ENCODE data around the gene TRAF1.

Gene TRAF1

GRCh38 chr9:120859361-120859760 is 67.2 kb downstream of the TRAF1 start:
- no peak overlapping the region for H3K27ac ChIP-seq (ENCODE audit: low read length)
- no peak overlapping the region for H3K4me3 ChIP-seq (ENCODE audit: low read length)
- peaks cover 24% of the 10 kb centered on the region; the same call in 1 of the 2 replicates for H3K36me3 ChIP-seq (ENCODE audit: insufficient read depth, low read depth, low read length)

GRCh38 chr9:120857902-120858301 is 68.7 kb downstream of the TRAF1 start:
- Histone ChIP-seq H3K27ac (ENCODE audit: low read length) (no peak overlapping the region), H3K27me3 (ENCODE audit: insufficient read depth, low read length) (no peaks in the 10 kb centered on the region), H3K4me1 (ENCODE audit: insufficient read depth, low read length) (peaks cover 2% of the 10 kb centered on the region; the same call in 1 of the 2 replicates), H3K9ac (ENCODE audit: low read depth, low read length) (no peak overlapping the region), H3K36me3 (ENCODE audit: insufficient read depth, low read depth, low read length) (peaks cover 24% of the 10 kb centered on the region; the same call in 1 of the 2 replicates), H3K9me3 (ENCODE audit: insufficient read depth, low read depth, low read length) (no peaks in the 10 kb centered on the region), H3K4me3 (ENCODE audit: low read length) (no peak overlapping the region)

More at GRCh38 chr9:120859361-120859760, 67.2 kb downstream of the TRAF1 start:
- Histone ChIP-seq H3K27me3 (ENCODE audit: insufficient read depth, low read length) (no peaks in the 10 kb centered on the region), H3K9me3 (ENCODE audit: insufficient read depth, low read depth, low read length) (no peaks in the 10 kb centered on the region), H3K9ac (ENCODE audit: low read depth, low read length) (no peak overlapping the region), H3K4me1 (ENCODE audit: insufficient read depth, low read length) (no peaks in the 10 kb centered on the region)

GRCh38 chr9:120857481-120857880 is 69.1 kb downstream of the TRAF1 start:
- Histone ChIP-seq H3K27me3 (ENCODE audit: insufficient read depth, low read length) (no peaks in the 10 kb centered on the region), H3K9ac (ENCODE audit: low read depth, low read length) (no peak overlapping the region), H3K4me1 (ENCODE audit: insufficient read depth, low read length) (peaks cover 7% of the 10 kb centered on the region; the same call in 1 of the 2 replicates), H3K9me3 (ENCODE audit: insufficient read depth, low read depth, low read length) (no peaks in the 10 kb centered on the region), H3K27ac (ENCODE audit: low read length) (no peak overlapping the region), H3K4me3 (ENCODE audit: low read length) (no peak overlapping the region), H3K36me3 (ENCODE audit: insufficient read depth, low read depth, low read length) (peaks cover 21% of the 10 kb centered on the region; the same call in 1 of the 2 replicates)

GRCh38 chr9:120856700-120857099 is 69.9 kb downstream of the TRAF1 start:
- H3K4me3 ChIP-seq (ENCODE audit: low read length): no peak overlapping the region
- no peaks in the 10 kb centered on the region for H3K9me3 ChIP-seq (ENCODE audit: insufficient read depth, low read depth, low read length)
- H3K4me1 ChIP-seq (ENCODE audit: insufficient read depth, low read length): peaks cover 13% of the 10 kb centered on the region
- H3K9ac ChIP-seq (ENCODE audit: low read depth, low read length): no peak overlapping the region
- H3K27ac ChIP-seq (ENCODE audit: low read length): no peak overlapping the region
- H3K27me3 ChIP-seq (ENCODE audit: insufficient read depth, low read length): no peaks in the 10 kb centered on the region
- H3K36me3 ChIP-seq (ENCODE audit: insufficient read depth, low read depth, low read length): peaks cover 21% of the 10 kb centered on the region; the same call in 1 of the 2 replicates

GRCh38 chr9:120855827-120856670 is 70.5 kb downstream of the TRAF1 start:
- Histone ChIP-seq H3K9ac (ENCODE audit: low read depth, low read length) (no peak overlapping the region), H3K27me3 (ENCODE audit: insufficient read depth, low read length) (no peaks in the 10 kb centered on the region), H3K4me3 (ENCODE audit: low read length) (no peak overlapping the region), H3K9me3 (ENCODE audit: insufficient read depth, low read depth, low read length) (no peaks in the 10 kb centered on the region), H3K36me3 (ENCODE audit: insufficient read depth, low read depth, low read length) (peaks cover 21% of the 10 kb centered on the region), H3K4me1 (ENCODE audit: insufficient read depth, low read length) (peaks cover 17% of the 10 kb centered on the region), H3K27ac (ENCODE audit: low read length) (no peak overlapping the region)

- H3K9ac ChIP-seq (ENCODE audit: low read depth, low read length): no peak overlapping the region
- H3K36me3 ChIP-seq (ENCODE audit: insufficient read depth, low read depth, low read length): peaks cover 10% of the 10 kb centered on the region; the same call in 1 of the 2 replicates
- H3K4me1 ChIP-seq (ENCODE audit: insufficient read depth, low read length): peaks cover 17% of the 10 kb centered on the region
- H3K27me3 ChIP-seq (ENCODE audit: insufficient read depth, low read length): no peaks in the 10 kb centered on the region
- no peak overlapping the region for H3K27ac ChIP-seq (ENCODE audit: low read length)
- H3K9me3 ChIP-seq (ENCODE audit: insufficient read depth, low read depth, low read length): no peaks in the 10 kb centered on the region
- H3K4me3 ChIP-seq (ENCODE audit: low read length): no peak overlapping the region
Measured at GRCh38 chr9:120854596-120855327, 71.8 kb downstream of the TRAF1 start.

- peaks cover 17% of the 10 kb centered on the region for H3K4me1 ChIP-seq (ENCODE audit: insufficient read depth, low read length)
- no peak overlapping the region for H3K4me3 ChIP-seq (ENCODE audit: low read length)
- H3K27ac ChIP-seq (ENCODE audit: low read length): no peak overlapping the region
- H3K27me3 ChIP-seq (ENCODE audit: insufficient read depth, low read length): no peaks in the 10 kb centered on the region
- no peaks in the 10 kb centered on the region for H3K9me3 ChIP-seq (ENCODE audit: insufficient read depth, low read depth, low read length)
- H3K36me3 ChIP-seq (ENCODE audit: insufficient read depth, low read depth, low read length): peaks cover 6% of the 10 kb centered on the region; the same call in 1 of the 2 replicates
- no peak overlapping the region for H3K9ac ChIP-seq (ENCODE audit: low read depth, low read length)
Measured at GRCh38 chr9:120853198-120853597, 73.4 kb downstream of the TRAF1 start.

Data from iPS-20b (cell line).